WI38 (cell line): ENCODE measurements around the gene CAP1.
A peak's percentile ranks its signal among the peaks of the same experiment; 100 is the strongest.

Experiments used
- H3K4me3 ChIP-seq: 2 replicates; pipeline ENCODE4 v1.5.1; 2011; ENCODE audit warnings: low read depth, mild to moderate bottlenecking, control low read depth, low read length
- CTCF ChIP-seq: IDR thresholded peaks from 2 replicates; pipeline ENCODE4 v1.5.1; 2012; ENCODE audit warnings: low read depth, mild to moderate bottlenecking, control low read depth, low read length

The CAP1 gene

GRCh38 chr1:40020447-40021085 lies 20.0 kb upstream of the CAP1 start:
- TF ChIP-seq CTCF = no peak
- no peak overlapping the region for H3K4me3 ChIP-seq

GRCh38 chr1:40023379-40023944 lies 17.1 kb upstream of the CAP1 start:
- TF ChIP-seq CTCF = no peak
- no peak overlapping the region for H3K4me3 ChIP-seq

GRCh38 chr1:40024671-40025070 lies 15.9 kb upstream of the CAP1 start:
- H3K4me3 ChIP-seq = no peak overlapping the region
- no peak for TF ChIP-seq CTCF

GRCh38 chr1:40027647-40028046 lies 12.9 kb upstream of the CAP1 start:
- H3K4me3 ChIP-seq = no peak overlapping the region
- TF ChIP-seq CTCF = no peak

- no peak for TF ChIP-seq CTCF
- H3K4me3 ChIP-seq = no peak overlapping the region
Observed at GRCh38 chr1:40029608-40030007, 10.9 kb upstream of the CAP1 start.

- no peak overlapping the region for H3K4me3 ChIP-seq
- TF ChIP-seq CTCF = no peak
Observed at GRCh38 chr1:40030528-40031135, 9.9 kb upstream of the CAP1 start.

GRCh38 chr1:40032240-40032891 lies 8.2 kb upstream of the CAP1 start:
- no peak overlapping the region for H3K4me3 ChIP-seq
- TF ChIP-seq CTCF = peak; percentile 50
